Uterus (tissue), 4 donors: ENCODE results near the gene SLC6A8. TPM values are rescaled to one million over a fixed set of nuclear protein-coding genes. Genes with fewer than 3 reads are reported as not detected.
A peak's percentile ranks its signal among the peaks of the same experiment; 100 is the strongest.

Source experiments
- DNase-seq, 2 donors: peaks; one replicate each; pipeline ENCODE4 v3.0.0-alpha.2; 2019 to 2020
- H3K27ac ChIP-seq, 2 donors: fragments of 200-600 bp; sonication (generic); 1 replicate in 1 of 2; 2 replicates in 1 of 2; pipeline ENCODE4 v1.5.1; 2016 to 2018
- H3K27me3 ChIP-seq, 2 donors: fragments of 200-600 bp; sonication (generic); one replicate each; pipeline ENCODE4 v1.5.1; 2018 to 2019; ENCODE audit warnings: control low read depth in 1 of 2
- H3K36me3 ChIP-seq, 2 donors: fragments of 200-600 bp; sonication (generic); one replicate each; pipeline ENCODE4 v1.5.1; 2019; ENCODE audit warnings: control low read depth in 1 of 2
- H3K4me1 ChIP-seq, 2 donors: fragments of 200-600 bp; sonication (generic); one replicate each; pipeline ENCODE4 v1.5.1; 2018 to 2019; ENCODE audit warnings: control low read depth in 1 of 2
- H3K4me3 ChIP-seq, 2 donors: fragments of 200-600 bp; sonication (generic); 1 replicate in 1 of 2; 2 replicates in 1 of 2; pipeline ENCODE4 v1.5.1; 2018 to 2019; ENCODE audit warnings: mild to moderate bottlenecking in 1 of 2
- H3K9me3 ChIP-seq, 2 donors: fragments of 200-600 bp; sonication (generic); one replicate each; pipeline ENCODE4 v1.5.1; 2019; ENCODE audit warnings: control low read depth in 1 of 2
- CTCF ChIP-seq, 4 experiments: fragments of 200-600 bp in 2 of 4; fragments of 450-650 bp in 2 of 4; sonication (generic) in 2 of 4; IDR thresholded peaks; one replicate each; pipeline ENCODE4 v1.5.1; 2016 to 2019; ENCODE audit warnings: antibody characterized with exemption in 4 of 4, mild to moderate bottlenecking in 2 of 4, moderate library complexity in 1 of 4
- POLR2A ChIP-seq, 2 donors: fragments of 450-650 bp; IDR thresholded peaks; one replicate each; pipeline ENCODE4 v1.6.1; 2016; ENCODE audit warnings: antibody characterized with exemption in 2 of 2, mild to moderate bottlenecking in 1 of 2, moderate library complexity in 1 of 2
- intact Hi-C: fragments of 100-400 bp; cut with DNase I; formaldehyde crosslinking; loops from one replicate; pipeline ENCODE4 v1.15.1; 2023; ENCODE audit warnings: low total_unique reads
- total RNA-seq, 4 donors: library from RNA; depleted of rRNA in 3 of 4; stranded (reverse); fragments of >200 nt in 3 of 4; gene quantifications; one replicate each; pipeline versions ENCODE4 v1.1.0 to v1.2.4, GENCODE V29; 2014 to 2023
- donor health status: DM: yes; HTN: yes; CAD: no.

Gene SLC6A8
- total RNA-seq, 4 donors from 2014 or later: 4.7 to 40.3 (median 11.2) TPM

DNA sequence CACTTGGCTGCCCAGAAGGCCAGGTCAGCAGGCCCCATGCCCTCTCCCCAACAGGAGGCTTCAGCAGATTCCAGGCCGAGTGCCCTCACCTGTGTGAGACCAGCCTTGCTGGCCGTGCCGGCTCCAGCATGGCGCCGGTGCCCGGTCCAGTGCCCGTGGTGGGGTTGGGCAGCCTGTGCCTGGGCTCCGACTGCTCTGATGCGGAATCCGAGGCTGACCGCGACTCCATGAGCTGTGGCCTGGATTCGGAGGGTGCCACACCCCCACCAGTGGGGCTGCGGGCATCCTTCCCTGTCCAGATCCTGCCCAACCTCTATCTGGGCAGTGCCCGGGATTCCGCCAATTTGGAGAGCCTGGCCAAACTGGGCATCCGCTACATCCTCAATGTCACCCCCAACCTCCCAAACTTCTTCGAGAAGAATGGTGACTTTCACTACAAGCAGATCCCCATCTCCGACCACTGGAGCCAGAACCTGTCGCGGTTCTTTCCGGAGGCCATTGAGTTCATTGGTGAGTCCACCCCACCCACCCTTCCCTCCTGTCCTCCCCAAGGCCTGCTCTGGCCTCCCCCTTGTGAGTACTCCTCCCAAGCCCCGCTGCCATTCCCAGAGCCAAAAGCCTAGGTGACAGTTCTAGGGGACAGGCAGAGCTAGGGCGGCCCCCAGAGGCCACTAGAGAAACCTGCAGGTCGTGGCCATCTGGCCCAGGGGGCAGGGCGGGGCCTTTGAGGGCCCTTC lies 38.4 kb upstream of the SLC6A8 start:
- no peaks in the 10 kb centered on the region for H3K9me3 ChIP-seq
- TF ChIP-seq CTCF (IDR thresholded peaks at IDR 0.05) (no peak), POLR2A (IDR thresholded peaks at IDR 0.05) (no peak)
- peaks cover 0 to 4% of the 10 kb centered on the region in 2 donors for H3K4me1 ChIP-seq
- DNase-seq: peak; percentile 9 to 10
- no peak overlapping the region for H3K4me3 ChIP-seq
- no peak overlapping the region for H3K27ac ChIP-seq
- no peaks in the 10 kb centered on the region for H3K36me3 ChIP-seq
- peaks cover 0 to 13% of the 10 kb centered on the region in 2 donors for H3K27me3 ChIP-seq
- intact Hi-C loops: no loop called here

DNA sequence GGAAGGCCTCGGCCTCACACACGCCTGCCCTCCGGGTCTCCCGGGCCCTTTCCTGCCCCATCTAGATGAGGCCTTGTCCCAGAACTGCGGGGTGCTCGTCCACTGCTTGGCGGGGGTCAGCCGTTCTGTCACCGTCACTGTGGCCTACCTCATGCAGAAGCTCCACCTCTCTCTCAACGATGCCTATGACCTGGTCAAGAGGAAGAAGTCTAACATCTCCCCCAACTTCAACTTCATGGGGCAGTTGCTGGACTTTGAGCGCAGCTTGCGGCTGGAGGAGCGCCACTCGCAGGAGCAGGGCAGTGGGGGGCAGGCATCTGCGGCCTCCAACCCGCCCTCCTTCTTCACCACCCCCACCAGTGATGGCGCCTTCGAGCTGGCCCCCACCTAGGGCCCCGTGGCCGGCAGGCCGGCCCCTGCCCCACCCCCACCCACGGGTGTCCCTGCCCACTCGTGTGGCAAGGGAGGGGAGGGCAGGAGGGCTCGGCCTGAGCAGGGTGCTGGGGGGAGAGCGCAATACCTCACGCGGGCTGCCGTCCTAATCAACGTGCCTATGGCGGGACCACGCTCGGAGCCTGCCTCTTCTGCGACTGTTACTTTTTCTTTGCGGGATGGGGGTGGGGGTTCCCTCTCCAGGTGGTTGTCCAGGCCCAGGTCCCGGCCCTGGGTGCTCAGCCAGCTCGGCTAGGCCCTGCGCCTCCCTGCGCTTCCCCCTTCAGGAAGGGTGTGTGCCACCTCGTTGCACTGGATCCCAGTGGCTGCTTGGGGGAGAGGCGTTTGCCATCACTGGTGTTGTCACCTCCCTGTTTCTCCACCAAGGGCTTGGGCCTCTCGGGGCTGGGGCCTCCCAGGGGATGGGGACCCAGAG lies 37.6 kb upstream of the SLC6A8 start:
- intact Hi-C loops: no loop called here
- peaks cover 0 to 4% of the 10 kb centered on the region in 2 donors for H3K4me1 ChIP-seq
- H3K36me3 ChIP-seq: no peaks in the 10 kb centered on the region
- no peak overlapping the region for H3K27ac ChIP-seq
- H3K4me3 ChIP-seq: no peak overlapping the region
- TF ChIP-seq CTCF (IDR thresholded peaks at IDR 0.05): no peak
- TF ChIP-seq POLR2A (IDR thresholded peaks at IDR 0.05): no peak
- peak in 1 of 2 donors; percentile 8 for DNase-seq
- H3K27me3 ChIP-seq: peaks cover 0 to 12% of the 10 kb centered on the region in 2 donors
- H3K9me3 ChIP-seq: no peaks in the 10 kb centered on the region

GRCh38 chrX:153650959-153651358 lies 36.8 kb upstream of the SLC6A8 start:
- Histone ChIP-seq H3K4me3 (no peak overlapping the region), H3K4me1 (peaks cover 0 to 4% of the 10 kb centered on the region in 2 donors), H3K27me3 (peaks cover 0 to 5% of the 10 kb centered on the region in 2 donors), H3K9me3 (no peaks in the 10 kb centered on the region), H3K36me3 (no peaks in the 10 kb centered on the region), H3K27ac (no peak overlapping the region)
- intact Hi-C loops: no loop called here
- no peak for TF ChIP-seq CTCF (IDR thresholded peaks at IDR 0.05)
- no peak for TF ChIP-seq POLR2A (IDR thresholded peaks at IDR 0.05)
- no peak for DNase-seq

DNA sequence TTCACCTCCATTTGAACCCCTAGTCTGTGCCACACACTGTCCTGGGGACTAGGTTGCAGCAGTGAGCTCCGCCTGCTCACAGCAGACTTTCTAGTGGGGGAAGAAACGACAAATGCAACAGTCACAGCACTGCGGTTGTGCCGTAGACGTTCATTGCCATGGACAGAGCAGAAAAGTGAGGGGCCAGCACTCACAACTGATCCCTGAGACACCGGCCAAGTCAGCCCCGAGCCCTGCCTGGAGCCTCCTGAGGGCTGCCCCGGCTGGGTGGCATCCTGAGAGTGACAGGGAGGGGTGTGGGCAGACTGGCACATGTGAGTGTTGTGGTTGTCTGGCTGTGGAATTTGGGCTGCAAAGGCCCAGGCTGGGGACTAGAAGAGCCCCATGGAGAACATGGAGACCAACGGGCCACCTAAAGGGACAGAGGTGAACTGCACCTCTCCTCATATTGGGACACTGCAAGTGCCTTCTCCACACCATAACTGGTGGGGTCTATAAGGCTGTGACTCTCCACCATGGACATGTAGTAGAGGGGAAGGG lies 36.1 kb upstream of the SLC6A8 start:
- DNase-seq: peak in 1 of 2 donors; percentile 8
- intact Hi-C loops: no loop called here
- no peak overlapping the region for H3K27ac ChIP-seq

More for the DNA sequence above, 36.1 kb upstream of the SLC6A8 start:
- no peak overlapping the region for H3K4me3 ChIP-seq
- H3K9me3 ChIP-seq: no peaks in the 10 kb centered on the region
- peaks cover 0 to 4% of the 10 kb centered on the region in 2 donors for H3K4me1 ChIP-seq
- peaks cover 0 to 5% of the 10 kb centered on the region in 2 donors for H3K27me3 ChIP-seq
- H3K36me3 ChIP-seq: no peaks in the 10 kb centered on the region
- no peak for TF ChIP-seq POLR2A (IDR thresholded peaks at IDR 0.05)
- no peak for TF ChIP-seq CTCF (IDR thresholded peaks at IDR 0.05)
